HG02840 (cell line): ENCODE results near the gene GNAS.

Experiments
- ATAC-seq: cut with Tn5 transposase; IDR thresholded peaks from one replicate; pipeline ENCODE4 v1.9.1; 2021; ENCODE audit warnings: mild to moderate bottlenecking, moderate library complexity, moderate number of reproducible peaks; ENCODE audit not compliant: unreplicated experiment, low FRiP score

Gene GNAS

DNA sequence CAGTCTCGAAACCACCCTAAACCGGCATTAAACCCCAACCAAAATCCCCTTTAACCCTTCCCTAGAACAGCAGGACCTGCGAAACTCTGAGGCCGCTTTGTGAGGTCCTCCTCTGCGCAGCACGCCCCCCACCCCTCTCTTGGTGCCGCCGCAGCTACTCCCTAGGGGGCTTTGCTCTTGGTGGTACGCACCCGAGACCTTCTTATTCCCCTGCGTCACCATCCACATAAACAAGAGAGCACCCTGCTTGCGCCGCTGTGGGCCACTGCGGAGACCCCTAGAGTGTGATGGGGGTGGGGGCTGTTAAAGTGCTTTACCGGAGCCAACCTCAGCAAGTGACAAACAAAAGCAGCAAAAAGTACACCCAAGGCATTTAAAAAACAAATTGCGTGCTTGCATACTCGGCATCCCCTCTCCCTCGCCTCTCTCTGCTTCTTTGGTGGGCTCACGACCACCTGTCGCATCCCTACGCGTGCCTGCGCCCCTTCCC lies 502 bp upstream of the GNAS start:
- ATAC-seq, result no peak

DNA sequence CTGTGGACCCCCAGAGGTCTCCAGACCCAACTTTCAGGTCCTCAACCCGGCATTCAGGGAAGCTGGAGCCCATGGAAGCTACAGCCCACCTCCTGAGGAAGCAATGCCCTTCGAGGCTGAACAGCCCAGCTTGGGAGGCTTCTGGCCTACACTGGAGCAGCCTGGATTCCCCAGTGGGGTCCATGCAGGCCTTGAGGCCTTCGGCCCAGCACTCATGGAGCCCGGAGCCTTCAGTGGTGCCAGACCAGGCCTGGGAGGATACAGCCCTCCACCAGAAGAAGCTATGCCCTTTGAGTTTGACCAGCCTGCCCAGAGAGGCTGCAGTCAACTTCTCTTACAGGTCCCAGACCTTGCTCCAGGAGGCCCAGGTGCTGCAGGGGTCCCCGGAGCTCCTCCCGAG lies 950 bp downstream of the GNAS start:
- ATAC-seq, result no peak

DNA sequence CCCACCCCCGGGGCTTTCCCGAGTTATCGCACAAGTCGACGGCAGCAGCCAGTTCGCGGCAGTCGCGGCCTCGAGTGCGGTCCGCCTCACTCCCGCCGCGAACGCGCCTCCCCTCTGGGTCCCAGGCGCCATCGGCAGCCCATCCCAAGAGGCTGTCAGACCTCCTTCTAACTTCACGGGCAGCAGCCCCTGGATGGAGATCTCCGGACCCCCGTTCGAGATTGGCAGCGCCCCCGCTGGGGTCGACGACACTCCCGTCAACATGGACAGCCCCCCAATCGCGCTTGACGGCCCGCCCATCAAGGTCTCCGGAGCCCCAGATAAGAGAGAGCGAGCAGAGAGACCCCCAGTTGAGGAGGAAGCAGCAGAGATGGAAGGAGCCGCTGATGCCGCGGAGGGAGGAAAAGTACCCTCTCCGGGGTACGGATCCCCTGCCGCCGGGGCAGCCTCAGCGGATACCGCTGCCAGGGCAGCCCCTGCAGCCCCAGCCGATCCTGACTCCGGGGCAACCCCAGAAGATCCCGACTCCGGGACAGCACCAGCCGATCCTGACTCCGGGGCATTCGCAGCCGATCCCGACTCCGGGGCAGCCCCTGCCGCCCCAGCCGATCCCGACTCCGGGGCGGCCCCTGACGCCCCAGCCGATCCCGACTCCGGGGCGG lies 1.6 kb downstream of the GNAS start:
- no peak for ATAC-seq

DNA sequence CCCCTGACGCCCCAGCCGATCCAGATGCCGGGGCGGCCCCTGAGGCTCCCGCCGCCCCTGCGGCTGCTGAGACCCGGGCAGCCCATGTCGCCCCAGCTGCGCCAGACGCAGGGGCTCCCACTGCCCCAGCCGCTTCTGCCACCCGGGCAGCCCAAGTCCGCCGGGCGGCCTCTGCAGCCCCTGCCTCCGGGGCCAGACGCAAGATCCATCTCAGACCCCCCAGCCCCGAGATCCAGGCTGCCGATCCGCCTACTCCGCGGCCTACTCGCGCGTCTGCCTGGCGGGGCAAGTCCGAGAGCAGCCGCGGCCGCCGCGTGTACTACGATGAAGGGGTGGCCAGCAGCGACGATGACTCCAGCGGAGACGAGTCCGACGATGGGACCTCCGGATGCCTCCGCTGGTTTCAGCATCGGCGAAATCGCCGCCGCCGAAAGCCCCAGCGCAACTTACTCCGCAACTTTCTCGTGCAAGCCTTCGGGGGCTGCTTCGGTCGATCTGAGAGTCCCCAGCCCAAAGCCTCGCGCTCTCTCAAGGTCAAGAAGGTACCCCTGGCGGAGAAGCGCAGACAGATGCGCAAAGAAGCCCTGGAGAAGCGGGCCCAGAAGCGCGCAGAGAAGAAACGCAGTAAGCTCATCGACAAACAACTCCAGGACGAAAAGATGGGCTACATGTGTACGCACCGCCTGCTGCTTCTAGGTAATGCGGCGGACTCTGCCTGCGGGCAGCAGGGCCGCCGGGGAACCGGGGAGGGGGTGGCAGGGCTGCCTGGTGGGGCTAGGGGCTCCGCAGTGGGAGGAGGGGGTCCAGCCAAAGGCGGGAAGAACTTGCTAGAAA lies 2.3 kb downstream of the GNAS start:
- no peak for ATAC-seq

DNA sequence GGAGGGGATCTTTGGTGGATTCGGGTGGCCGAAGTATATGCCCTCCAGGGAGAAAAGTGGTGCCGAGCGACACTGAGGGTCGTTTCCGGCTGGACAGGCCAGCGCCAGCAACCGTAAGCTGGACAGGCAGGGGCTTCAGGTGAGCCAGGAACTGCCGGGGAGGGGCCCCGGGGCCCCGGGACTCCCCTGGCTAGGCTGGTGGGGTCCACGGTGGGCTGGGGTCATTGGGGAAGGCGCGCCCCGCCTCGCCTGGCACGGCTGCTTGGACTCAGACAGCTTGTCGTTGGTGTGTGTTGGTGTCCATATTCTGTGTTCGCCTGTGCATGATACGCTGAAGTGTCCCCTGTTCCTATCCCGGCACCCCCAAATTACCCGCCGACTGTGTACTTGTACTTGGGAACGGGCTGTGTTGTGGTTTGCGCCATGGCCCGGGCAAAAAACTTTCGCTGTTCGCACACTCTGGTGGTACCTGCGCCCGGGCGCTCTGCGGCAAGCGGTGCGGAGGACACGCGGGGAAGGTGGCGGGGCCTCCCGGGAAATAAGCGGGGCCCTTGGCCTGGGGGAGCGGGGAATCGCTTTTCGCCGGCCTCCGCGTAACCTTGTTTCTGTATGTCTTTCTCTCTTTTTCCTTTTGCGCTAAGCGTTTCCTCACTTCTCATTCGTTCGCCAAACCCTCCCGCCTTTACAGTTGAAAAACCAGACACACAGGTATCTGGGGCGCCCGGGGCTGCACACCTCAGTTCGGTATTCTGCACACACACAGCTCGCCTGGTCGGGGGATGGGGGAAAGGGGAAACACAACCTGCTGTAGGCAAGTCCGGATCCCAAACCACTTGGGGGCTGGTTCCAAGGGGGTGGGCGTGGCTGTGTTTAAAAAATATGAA lies 3.2 kb downstream of the GNAS start:
- ATAC-seq, result no peak

DNA sequence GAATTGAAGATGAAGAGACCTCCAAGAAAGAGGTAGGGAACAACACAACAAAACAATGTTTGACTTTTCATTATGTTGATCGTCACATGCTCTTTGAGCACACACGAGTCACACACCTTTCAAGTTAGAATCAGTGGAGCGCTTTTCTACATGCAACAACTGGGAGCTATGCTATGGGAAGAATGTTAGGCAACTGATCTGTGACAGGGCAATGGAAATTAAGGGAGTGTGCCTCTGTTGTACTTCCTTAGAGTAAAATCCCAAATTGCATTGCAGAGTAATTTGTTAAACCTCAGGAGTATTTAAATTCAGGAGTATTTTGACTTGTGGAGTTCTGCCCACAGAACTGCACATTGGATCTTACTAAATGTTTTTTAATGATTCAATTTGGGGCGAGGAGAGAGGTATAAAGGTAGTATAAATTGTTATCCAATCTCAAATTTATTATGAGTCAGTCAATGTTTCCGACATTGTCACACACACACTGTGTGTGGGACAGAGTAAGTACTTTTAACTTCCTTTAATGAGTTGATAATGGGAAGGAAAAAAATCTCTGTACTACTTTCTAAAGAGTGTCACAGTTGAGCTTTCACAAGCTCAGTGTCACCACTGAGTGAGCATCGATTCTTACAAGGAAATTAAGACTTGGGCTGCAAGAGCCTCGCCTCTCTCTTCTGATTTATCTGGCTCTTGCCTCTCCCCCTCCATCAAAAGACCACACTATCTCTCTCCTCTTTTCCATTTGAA lies 10.7 kb downstream of the GNAS start:
- ATAC-seq, result no peak

DNA sequence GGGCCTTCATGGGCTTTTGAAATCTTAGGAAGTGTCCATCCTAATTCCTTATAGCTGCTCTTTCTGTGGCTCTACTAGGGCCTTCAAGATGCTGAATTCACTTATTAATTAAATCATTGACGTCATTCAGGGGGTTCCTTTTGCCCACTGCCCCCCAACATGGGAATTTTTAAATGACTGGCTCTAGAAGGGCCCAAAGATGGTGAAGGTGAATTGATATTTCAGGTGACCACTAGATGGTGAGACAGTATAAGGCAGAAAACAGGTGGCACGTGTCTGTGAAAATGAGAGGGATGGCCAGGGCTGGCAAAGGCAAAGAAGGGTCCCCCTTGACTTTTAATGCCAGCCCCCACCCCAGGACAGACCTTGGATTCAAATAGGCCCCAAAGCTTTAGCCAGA lies 11.8 kb downstream of the GNAS start:
- ATAC-seq, result no peak

DNA sequence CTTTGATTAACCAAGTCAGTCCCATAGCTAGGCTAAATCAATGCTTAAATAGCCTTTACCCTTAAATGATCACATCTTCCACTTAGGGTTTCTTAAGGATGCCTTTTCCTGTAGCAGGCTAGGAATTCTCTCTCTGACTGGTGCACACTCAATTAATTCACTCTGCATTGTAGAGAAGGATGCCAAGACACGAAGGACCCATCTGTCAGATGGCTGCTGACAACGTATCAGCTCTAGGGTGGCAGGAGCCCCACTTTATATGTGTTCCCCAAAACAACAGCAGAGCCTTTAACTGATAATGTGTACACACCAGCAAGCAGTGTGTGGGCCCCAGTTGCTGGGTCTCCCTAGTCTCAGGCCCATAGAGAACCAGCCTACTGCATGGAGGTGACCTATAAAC lies 13.3 kb downstream of the GNAS start:
- ATAC-seq, result no peak

DNA sequence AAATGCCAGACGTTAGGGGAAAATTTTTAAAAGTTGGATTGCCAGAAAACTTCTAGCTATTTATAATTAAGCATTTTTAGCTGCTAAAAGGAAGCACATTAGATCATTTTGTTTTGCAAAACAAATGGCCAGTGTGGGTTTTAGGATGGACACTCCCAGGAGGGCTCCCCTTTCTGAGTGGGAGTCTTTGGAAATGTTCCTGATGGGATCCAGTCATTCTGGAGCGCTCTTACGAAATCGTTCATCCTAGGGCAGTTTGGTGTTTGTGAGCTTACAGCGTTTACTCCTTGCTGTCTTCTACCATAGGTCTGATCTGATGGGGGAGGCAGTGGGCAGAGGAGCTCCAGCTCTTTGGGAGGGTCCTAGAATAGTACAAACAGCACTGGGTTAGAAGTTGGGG lies 14.7 kb downstream of the GNAS start:
- ATAC-seq, result no peak

DNA sequence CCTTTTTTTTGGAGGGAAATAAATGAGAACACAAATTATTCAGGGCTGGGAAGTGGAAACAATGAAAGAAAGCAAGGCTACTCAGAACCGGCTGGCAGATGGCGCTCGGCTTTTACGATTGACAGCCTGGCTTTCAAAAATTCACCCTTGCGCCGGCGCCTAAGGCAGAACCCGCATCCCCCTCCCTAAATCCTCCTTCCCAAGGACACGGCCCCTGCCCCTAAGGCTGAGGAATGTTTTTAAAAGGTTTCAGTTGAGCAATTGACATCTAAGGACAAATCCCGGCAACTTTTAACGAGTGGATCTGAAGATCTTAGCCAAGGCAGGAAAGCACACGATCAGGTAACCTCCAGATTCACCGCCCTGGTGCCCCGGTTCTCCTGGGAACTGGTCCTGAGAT lies 16.3 kb downstream of the GNAS start:
- ATAC-seq, result no peak

DNA sequence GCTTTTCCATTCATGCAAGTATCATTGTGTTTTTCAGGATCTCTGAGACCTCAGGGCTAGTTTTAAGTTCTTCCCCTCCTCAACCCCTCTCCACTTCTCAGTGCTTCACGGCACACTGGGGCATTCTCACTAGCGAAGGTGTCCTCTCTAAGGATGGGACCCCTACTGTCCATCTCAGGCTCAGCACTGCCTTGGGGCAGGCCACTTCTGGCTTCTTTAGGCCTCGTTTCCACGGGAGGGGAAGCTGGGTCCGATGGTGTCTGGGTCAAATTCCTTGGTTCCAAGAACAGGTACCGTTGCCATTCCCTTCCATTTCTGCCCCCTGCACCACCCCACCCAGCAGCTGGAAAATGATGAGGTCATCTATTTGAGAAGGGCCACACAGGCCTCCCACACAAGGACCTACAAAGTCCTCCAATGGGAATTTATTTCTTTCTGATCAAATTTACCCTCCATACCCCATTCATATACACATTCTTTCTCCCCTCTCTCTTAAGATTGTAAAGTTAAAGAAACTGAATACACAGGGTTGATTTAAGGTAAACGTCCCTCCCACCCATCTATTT lies 17.2 kb downstream of the GNAS start:
- no peak for ATAC-seq

DNA sequence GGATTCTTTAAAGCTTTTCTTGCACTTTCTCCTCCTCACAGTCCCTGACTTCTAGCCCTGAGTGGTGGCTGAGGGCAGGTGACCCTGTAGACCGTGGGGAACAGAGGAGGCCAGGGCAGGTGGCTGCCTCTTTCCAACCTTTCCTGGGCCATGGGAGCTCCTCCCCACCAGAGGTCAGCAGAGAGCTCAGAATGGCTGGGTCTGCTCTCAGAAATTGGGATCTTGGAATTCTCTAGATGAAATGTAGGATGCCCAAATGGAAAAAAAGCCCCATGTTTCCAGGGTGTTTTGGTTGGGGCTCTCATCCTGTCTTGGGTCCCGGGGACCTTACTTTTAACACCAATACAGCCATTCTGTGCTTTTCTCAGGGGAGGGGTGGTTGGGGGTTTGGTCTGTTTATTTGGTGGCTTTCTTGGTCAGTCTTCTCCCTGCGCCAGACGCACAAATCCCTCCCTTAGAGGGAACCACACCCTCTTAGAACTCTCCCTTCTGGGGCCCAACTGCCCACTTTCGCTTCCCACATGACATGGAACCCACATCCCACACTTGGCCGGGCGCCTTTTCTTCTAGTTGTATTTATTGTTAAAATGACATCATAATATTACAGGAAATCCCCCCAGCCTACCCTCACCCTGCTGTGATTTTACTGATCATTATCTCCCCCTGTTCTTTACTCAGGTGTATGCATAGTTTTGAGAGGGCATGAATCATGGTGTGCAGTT lies 17.9 kb downstream of the GNAS start:
- ATAC-seq, result no peak

DNA sequence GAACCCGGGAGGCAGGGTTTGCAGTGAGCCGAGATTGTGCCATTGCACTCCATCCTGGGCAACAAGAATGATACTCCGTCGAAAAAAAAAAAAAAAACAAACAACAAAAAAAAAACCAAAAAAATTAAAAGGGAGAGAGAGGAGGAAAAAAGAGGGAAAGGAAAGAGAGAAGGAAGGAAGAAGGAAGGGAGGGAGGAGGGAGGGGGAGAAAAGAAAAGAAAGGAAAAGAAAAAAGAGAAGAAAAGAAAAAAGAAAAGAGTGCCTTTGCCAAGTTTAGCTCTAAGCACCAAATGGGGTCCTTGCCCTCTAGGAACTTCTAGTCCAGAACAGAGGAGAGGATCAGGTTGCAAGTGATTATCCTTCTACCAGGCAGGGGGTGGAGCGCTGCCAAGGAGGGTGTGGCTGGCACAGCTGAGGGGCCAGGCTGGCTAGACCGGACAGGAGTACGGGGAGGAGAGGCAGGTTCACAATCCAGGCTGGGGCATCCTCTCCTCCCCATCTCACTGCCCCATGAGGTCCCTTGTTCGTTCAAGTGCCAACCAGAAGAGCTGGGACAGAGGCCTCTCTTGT lies 19.1 kb downstream of the GNAS start:
- ATAC-seq, result no peak

DNA sequence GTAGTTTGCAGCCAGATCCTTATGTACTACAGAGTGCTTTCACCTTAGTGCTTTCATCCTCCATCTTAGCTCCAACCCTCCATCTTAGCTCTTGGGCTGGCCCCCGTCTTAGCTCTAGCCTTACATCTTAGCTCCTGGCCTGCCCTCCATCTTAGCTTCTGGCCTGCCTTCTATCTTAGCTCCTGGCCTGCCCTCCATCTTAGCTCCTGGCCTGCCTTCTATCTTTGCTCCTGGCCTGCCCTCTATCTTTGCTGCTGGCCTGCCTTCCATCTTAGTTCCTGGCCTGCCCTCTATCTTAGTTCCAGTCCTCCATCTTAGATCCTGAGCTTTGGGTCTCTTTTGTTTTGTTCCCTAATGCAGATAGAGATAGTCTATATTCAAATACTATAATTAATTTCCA lies 22.0 kb downstream of the GNAS start:
- no peak for ATAC-seq

DNA sequence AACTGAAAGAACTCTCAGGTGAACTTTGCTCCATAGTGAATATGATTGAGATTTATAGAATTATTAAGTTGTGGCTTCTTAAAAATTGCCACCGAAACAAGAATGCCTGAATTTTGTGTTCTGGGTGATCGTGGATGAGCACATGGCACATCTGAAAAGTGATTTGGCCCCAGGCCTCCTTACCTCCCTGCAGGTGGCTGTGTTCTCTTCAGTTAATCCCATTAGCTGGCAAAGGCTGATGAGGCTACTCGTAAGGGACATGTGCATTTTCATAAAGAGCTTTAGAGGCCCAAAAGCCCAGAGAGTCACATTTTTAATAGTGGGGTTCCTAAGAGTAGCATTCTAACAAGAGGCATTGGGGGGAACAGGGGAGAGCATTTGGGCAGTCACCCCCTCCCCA lies 22.6 kb downstream of the GNAS start:
- ATAC-seq, result no peak

DNA sequence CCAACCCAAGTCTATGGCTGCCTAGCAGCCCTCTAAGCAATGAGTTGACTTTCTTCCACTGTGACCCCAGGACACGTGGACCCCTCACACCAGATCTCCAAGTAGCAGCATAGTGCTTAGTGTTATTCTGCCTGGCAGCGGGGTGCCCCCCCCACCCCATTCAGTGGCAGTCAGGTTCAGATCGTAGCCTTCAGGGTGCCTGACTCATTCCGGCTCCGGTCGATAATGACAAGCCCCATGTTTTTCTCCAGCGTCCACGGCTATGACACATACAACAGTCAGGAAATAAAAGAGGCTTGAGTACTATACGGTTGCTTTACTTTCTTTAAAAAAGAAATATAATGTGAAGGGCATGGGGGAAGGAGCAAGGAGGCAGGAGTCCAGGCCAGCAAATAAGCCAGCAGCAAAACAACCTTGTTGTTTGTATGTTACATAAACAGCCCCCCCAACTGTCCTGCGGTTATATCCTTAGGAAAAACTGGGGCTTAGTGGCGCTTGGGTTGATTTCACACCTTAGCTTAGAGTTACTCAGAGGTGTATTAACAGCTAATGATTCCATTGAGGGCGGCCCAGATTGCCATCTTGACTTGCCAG lies 23.1 kb downstream of the GNAS start:
- no peak for ATAC-seq

DNA sequence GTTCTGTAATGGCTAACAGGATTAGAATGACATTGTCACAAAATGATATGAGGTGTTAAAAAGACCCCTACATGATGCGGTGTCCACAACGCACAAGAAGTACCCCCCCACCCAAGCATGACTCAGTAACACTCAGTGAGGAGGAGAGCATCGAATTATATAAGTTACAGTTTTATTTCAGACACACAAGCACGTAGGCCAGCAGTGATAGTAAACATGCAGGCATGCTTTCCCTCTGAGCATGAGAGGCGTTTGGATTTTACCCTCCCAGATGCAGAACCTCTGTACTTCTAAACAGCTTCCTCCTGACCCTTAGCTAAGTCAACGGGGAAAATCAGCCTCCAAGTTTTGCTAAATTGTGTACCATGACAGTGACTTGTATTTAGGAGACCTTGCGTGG lies 23.9 kb downstream of the GNAS start:
- ATAC-seq, result no peak

DNA sequence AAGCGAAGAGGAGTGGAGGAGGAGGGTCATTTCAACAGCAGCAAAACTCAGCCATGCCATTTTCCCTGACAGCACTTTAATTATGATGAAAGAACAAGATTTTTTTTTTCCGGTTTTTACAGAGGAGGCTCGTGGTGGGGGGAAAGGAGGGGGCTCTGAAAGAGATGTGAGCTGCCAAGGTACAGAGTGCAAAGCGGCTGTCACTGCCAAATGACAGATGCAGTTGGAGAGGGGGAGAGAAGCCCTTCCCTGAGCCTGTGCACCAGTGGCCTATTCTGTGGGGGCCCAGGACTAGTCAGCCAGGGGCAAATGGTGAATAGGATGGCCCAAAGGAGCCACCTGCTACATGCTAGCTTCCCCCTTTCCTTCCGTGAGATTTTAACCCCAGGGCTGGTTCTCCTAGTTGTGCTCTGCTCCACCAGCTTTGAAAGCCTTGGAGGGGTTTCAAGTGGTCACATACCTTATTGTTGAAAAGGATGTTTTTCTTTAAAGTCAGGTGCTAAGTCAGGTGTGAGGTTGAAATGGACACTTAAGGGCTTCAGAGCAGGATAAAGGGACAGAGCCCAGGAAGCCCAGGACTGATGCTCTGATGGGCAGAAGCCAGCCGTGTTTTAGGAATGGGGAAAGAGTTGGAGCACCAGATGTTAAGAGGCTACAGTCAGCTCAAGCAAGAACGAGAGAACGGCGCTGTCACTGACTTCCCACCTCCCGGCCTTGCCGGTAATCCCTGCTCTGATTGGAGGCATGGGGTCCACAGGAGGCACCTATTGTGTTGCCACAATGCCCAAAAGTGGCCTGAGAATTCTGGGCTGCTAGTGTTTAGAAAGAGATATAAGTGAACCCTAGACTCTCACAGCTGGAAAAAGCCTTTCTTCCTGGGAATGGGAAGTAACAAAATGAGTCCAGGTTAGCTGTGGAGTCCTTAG lies 24.8 kb downstream of the GNAS start:
- no peak for ATAC-seq
